ENCODE measurements around the gene LRRC18.

Gene LRRC18

GRCh38 chr10:48945441-48946130, 5.9 kb upstream of the LRRC18 start:
- peaks cover 11% of the 10 kb centered on the region; the same call in 1 of the 2 replicates for H3K27me3 ChIP-seq (ENCODE audit: control insufficient read depth, insufficient read depth, low read length)
- no peaks in the 10 kb centered on the region for H3K9me3 ChIP-seq (ENCODE audit: control insufficient read depth, insufficient read depth, low read depth, low read length)
- H3K4me1 ChIP-seq (ENCODE audit: control insufficient read depth, insufficient read depth, low read length): peaks cover 5% of the 10 kb centered on the region; the same call in 1 of the 2 replicates
- no peak overlapping the region for H3K27ac ChIP-seq (ENCODE audit: low read depth, low read length)
- no peak overlapping the region for H3K9ac ChIP-seq (ENCODE audit: low read length)
- no peaks in the 10 kb centered on the region for H3K36me3 ChIP-seq (ENCODE audit: control insufficient read depth, insufficient read depth, low read length)
- H3K4me3 ChIP-seq (ENCODE audit: low read depth, low read length): no peak overlapping the region

GRCh38 chr10:48944171-48944570, 4.5 kb upstream of the LRRC18 start:
- H3K4me3 ChIP-seq (ENCODE audit: low read depth, low read length): no peak overlapping the region
- H3K27me3 ChIP-seq (ENCODE audit: control insufficient read depth, insufficient read depth, low read length): peaks cover 15% of the 10 kb centered on the region; the same call in 1 of the 2 replicates
- peaks cover 5% of the 10 kb centered on the region; the same call in 1 of the 2 replicates for H3K4me1 ChIP-seq (ENCODE audit: control insufficient read depth, insufficient read depth, low read length)
- no peak overlapping the region for H3K27ac ChIP-seq (ENCODE audit: low read depth, low read length)
- H3K36me3 ChIP-seq (ENCODE audit: control insufficient read depth, insufficient read depth, low read length): no peaks in the 10 kb centered on the region
- no peak overlapping the region for H3K9ac ChIP-seq (ENCODE audit: low read length)
- no peaks in the 10 kb centered on the region for H3K9me3 ChIP-seq (ENCODE audit: control insufficient read depth, insufficient read depth, low read depth, low read length)

GRCh38 chr10:48943096-48943495, 3.5 kb upstream of the LRRC18 start:
- Histone ChIP-seq H3K36me3 (ENCODE audit: control insufficient read depth, insufficient read depth, low read length) (no peaks in the 10 kb centered on the region), H3K4me3 (ENCODE audit: low read depth, low read length) (no peak overlapping the region), H3K9me3 (ENCODE audit: control insufficient read depth, insufficient read depth, low read depth, low read length) (no peaks in the 10 kb centered on the region), H3K27ac (ENCODE audit: low read depth, low read length) (no peak overlapping the region), H3K27me3 (ENCODE audit: control insufficient read depth, insufficient read depth, low read length) (peaks cover 15% of the 10 kb centered on the region; the same call in 1 of the 2 replicates), H3K9ac (ENCODE audit: low read length) (no peak overlapping the region), H3K4me1 (ENCODE audit: control insufficient read depth, insufficient read depth, low read length) (peaks cover 5% of the 10 kb centered on the region; the same call in 1 of the 2 replicates)

GRCh38 chr10:48941427-48942075, 1.9 kb upstream of the LRRC18 start:
- Histone ChIP-seq H3K27me3 (ENCODE audit: control insufficient read depth, insufficient read depth, low read length) (peaks cover 15% of the 10 kb centered on the region; the same call in 1 of the 2 replicates), H3K27ac (ENCODE audit: low read depth, low read length) (no peak overlapping the region), H3K4me3 (ENCODE audit: low read depth, low read length) (no peak overlapping the region), H3K9me3 (ENCODE audit: control insufficient read depth, insufficient read depth, low read depth, low read length) (no peaks in the 10 kb centered on the region), H3K9ac (ENCODE audit: low read length) (no peak overlapping the region), H3K36me3 (ENCODE audit: control insufficient read depth, insufficient read depth, low read length) (no peaks in the 10 kb centered on the region), H3K4me1 (ENCODE audit: control insufficient read depth, insufficient read depth, low read length) (peaks cover 5% of the 10 kb centered on the region; the same call in 1 of the 2 replicates)

- Histone ChIP-seq H3K9me3 (ENCODE audit: control insufficient read depth, insufficient read depth, low read depth, low read length) (no peaks in the 10 kb centered on the region), H3K36me3 (ENCODE audit: control insufficient read depth, insufficient read depth, low read length) (no peaks in the 10 kb centered on the region), H3K4me3 (ENCODE audit: low read depth, low read length) (no peak overlapping the region), H3K9ac (ENCODE audit: low read length) (no peak overlapping the region), H3K27me3 (ENCODE audit: control insufficient read depth, insufficient read depth, low read length) (peaks cover 15% of the 10 kb centered on the region; the same call in 1 of the 2 replicates), H3K4me1 (ENCODE audit: control insufficient read depth, insufficient read depth, low read length) (peaks cover 5% of the 10 kb centered on the region; the same call in 1 of the 2 replicates), H3K27ac (ENCODE audit: low read depth, low read length) (no peak overlapping the region)
Measured at GRCh38 chr10:48940958-48941357, 1.3 kb upstream of the LRRC18 start.

GRCh38 chr10:48940372-48940771, 732 bp upstream of the LRRC18 start:
- no peak overlapping the region for H3K27ac ChIP-seq (ENCODE audit: low read depth, low read length)
- H3K4me1 ChIP-seq (ENCODE audit: control insufficient read depth, insufficient read depth, low read length): peaks cover 5% of the 10 kb centered on the region; the same call in 1 of the 2 replicates
- H3K9me3 ChIP-seq (ENCODE audit: control insufficient read depth, insufficient read depth, low read depth, low read length): no peaks in the 10 kb centered on the region
- no peak overlapping the region for H3K4me3 ChIP-seq (ENCODE audit: low read depth, low read length)
- H3K36me3 ChIP-seq (ENCODE audit: control insufficient read depth, insufficient read depth, low read length): no peaks in the 10 kb centered on the region
- peaks cover 15% of the 10 kb centered on the region; the same call in 1 of the 2 replicates for H3K27me3 ChIP-seq (ENCODE audit: control insufficient read depth, insufficient read depth, low read length)
- H3K9ac ChIP-seq (ENCODE audit: low read length): no peak overlapping the region

GRCh38 chr10:48938990-48939536, 577 bp downstream of the LRRC18 start:
- no peak overlapping the region for H3K4me3 ChIP-seq (ENCODE audit: low read depth, low read length)
- no peaks in the 10 kb centered on the region for H3K36me3 ChIP-seq (ENCODE audit: control insufficient read depth, insufficient read depth, low read length)
- no peaks in the 10 kb centered on the region for H3K9me3 ChIP-seq (ENCODE audit: control insufficient read depth, insufficient read depth, low read depth, low read length)
- peaks cover 15% of the 10 kb centered on the region; the same call in 1 of the 2 replicates for H3K27me3 ChIP-seq (ENCODE audit: control insufficient read depth, insufficient read depth, low read length)
- H3K9ac ChIP-seq (ENCODE audit: low read length): no peak overlapping the region
- peaks cover 5% of the 10 kb centered on the region; the same call in 1 of the 2 replicates for H3K4me1 ChIP-seq (ENCODE audit: control insufficient read depth, insufficient read depth, low read length)
- no peak overlapping the region for H3K27ac ChIP-seq (ENCODE audit: low read depth, low read length)

GRCh38 chr10:48938281-48938680, 1.4 kb downstream of the LRRC18 start:
- no peak overlapping the region for H3K9ac ChIP-seq (ENCODE audit: low read length)
- no peak overlapping the region for H3K27ac ChIP-seq (ENCODE audit: low read depth, low read length)
- H3K9me3 ChIP-seq (ENCODE audit: control insufficient read depth, insufficient read depth, low read depth, low read length): no peaks in the 10 kb centered on the region
- H3K4me3 ChIP-seq (ENCODE audit: low read depth, low read length): no peak overlapping the region
- H3K27me3 ChIP-seq (ENCODE audit: control insufficient read depth, insufficient read depth, low read length): peaks cover 15% of the 10 kb centered on the region; the same call in 1 of the 2 replicates
- H3K4me1 ChIP-seq (ENCODE audit: control insufficient read depth, insufficient read depth, low read length): peaks cover 5% of the 10 kb centered on the region; the same call in 1 of the 2 replicates
- no peaks in the 10 kb centered on the region for H3K36me3 ChIP-seq (ENCODE audit: control insufficient read depth, insufficient read depth, low read length)

- peaks cover 5% of the 10 kb centered on the region; the same call in 1 of the 2 replicates for H3K4me1 ChIP-seq (ENCODE audit: control insufficient read depth, insufficient read depth, low read length)
- H3K9ac ChIP-seq (ENCODE audit: low read length): no peak overlapping the region
- no peaks in the 10 kb centered on the region for H3K36me3 ChIP-seq (ENCODE audit: control insufficient read depth, insufficient read depth, low read length)
- no peak overlapping the region for H3K4me3 ChIP-seq (ENCODE audit: low read depth, low read length)
- H3K27ac ChIP-seq (ENCODE audit: low read depth, low read length): no peak overlapping the region
- H3K9me3 ChIP-seq (ENCODE audit: control insufficient read depth, insufficient read depth, low read depth, low read length): no peaks in the 10 kb centered on the region
- peaks cover 15% of the 10 kb centered on the region; the same call in 1 of the 2 replicates for H3K27me3 ChIP-seq (ENCODE audit: control insufficient read depth, insufficient read depth, low read length)
Measured at GRCh38 chr10:48937796-48938195, 1.8 kb downstream of the LRRC18 start.

- H3K9ac ChIP-seq (ENCODE audit: low read length): no peak overlapping the region
- no peaks in the 10 kb centered on the region for H3K9me3 ChIP-seq (ENCODE audit: control insufficient read depth, insufficient read depth, low read depth, low read length)
- H3K27ac ChIP-seq (ENCODE audit: low read depth, low read length): no peak overlapping the region
- H3K4me1 ChIP-seq (ENCODE audit: control insufficient read depth, insufficient read depth, low read length): peaks cover 6% of the 10 kb centered on the region; the same call in 1 of the 2 replicates
- H3K36me3 ChIP-seq (ENCODE audit: control insufficient read depth, insufficient read depth, low read length): no peaks in the 10 kb centered on the region
- no peak overlapping the region for H3K4me3 ChIP-seq (ENCODE audit: low read depth, low read length)
- peaks cover 4% of the 10 kb centered on the region; the same call in 1 of the 2 replicates for H3K27me3 ChIP-seq (ENCODE audit: control insufficient read depth, insufficient read depth, low read length)
Measured at GRCh38 chr10:48935577-48935976, 4.1 kb downstream of the LRRC18 start.

All from HUES6 (cell line).